Measurements from ENCODE around the gene PKHD1.

DNA sequence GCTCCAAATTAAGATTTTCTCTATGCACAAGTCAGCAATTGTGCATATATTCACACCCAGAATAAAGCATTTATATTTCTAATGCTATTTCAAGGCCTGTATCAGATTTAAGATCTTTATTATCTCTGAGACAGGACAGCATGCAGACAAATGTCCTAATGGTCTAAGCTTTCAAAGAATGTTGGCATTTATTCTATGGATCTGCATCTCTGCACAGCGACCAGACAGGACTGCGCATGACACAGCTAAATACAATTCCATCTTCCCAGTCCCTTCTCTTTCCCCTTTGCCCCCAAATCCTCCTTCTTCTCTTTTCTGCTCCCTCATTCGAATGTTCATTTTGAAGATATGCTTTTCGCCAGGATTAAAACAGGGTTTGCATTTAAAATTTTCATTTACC, 478.5 kb downstream of the PKHD1 start:
- no peak for TF ChIP-seq POLR2A (IDR thresholded peaks at IDR 0.05)
- TF ChIP-seq, protein P1, sequence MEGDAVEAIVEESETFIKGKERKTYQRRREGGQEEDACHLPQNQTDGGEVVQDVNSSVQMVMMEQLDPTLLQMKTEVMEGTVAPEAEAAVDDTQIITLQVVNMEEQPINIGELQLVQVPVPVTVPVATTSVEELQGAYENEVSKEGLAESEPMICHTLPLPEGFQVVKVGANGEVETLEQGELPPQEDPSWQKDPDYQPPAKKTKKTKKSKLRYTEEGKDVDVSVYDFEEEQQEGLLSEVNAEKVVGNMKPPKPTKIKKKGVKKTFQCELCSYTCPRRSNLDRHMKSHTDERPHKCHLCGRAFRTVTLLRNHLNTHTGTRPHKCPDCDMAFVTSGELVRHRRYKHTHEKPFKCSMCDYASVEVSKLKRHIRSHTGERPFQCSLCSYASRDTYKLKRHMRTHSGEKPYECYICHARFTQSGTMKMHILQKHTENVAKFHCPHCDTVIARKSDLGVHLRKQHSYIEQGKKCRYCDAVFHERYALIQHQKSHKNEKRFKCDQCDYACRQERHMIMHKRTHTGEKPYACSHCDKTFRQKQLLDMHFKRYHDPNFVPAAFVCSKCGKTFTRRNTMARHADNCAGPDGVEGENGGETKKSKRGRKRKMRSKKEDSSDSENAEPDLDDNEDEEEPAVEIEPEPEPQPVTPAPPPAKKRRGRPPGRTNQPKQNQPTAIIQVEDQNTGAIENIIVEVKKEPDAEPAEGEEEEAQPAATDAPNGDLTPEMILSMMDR (IDR thresholded peaks at IDR 0.05) = no peak
